ENCODE measurements around the gene KCNJ6.
A peak's percentile ranks its signal among the peaks of the same experiment; 100 is the strongest.

The KCNJ6 gene

DNA sequence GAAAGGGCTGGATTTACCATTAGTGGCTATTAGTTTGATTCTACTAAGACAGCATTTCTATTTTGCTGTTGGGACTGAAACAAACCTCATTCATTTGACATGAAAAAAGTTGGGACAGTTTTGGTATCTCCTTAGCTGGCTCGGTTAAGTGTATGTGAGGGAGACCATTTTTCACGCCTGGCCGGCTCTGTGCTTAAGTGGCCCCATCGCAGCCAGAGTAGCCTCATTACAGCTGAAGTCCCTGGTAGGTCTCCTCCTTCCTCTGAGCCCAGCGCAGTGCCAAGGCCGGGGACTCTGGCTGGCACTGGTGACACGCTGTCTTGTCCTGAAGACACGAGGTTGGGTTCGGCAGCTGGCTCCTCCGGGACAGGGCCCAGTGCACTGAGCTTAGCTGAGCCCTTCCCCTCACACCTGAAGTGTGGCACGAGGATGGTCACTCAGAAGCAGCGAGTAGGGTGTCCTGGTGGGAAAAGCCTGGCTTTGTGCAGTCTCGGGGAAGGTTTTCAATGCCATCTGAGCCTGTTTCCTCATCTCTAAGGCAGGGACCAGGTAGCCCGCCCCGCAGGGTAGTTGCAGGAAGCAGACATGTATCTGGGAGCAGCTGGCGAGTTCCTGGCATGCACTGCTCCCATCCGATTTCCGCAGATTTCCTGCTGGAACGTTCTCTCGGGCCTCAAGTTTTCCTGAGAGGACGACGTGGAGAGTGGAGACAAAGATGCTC lies 353.2 kb downstream of the KCNJ6 start:
- peak; percentile 67 for DNase-seq

DNA sequence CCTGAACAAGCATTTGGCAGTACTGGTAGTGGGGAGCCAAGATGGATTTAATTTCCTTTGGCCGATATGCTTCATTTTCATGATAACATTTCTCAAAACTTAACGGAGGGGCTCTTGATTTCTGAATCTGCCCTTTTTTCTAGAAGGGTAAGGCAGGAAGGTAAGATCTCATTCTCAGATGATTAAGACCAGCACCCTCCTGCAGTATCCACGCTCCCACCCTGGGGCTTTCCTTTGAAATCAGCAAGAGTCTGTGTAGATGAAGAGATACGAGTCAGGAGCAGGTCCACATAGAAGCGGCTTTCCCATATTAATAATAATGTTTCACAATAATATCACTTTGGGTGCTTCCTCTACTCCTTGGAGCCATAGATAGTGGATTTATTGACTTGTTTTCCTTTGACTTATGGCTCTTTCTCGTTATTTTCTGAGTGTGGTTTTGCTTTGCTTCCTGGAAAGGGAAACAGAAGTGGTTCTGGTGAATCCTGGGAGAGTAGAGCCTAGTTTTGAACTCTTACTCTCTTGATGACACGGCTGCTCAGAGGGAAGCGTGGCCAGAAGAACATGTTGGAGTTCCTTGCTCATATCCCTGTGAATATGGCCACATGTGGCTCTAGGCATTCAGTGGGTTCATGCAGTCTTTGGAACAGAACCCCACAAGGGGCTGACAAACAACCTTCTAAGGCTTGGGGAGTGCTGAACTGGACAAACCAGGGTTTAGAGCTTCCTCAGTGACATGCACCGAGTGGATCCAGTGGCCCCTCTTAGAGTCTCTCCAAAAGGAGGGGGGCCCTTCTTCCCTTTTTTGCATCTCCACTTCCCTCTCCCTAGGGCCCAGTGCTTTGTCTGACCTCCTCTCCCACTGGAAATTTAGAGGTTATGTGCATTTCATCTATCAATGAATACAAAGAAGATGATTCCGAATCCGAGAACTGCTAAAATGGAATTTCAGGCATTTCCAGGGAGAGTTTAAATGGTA lies 354.0 kb downstream of the KCNJ6 start:
- no peak for DNase-seq

- no peak for DNase-seq
Measured at GRCh38 chr21:37561506-37561905, 354.8 kb downstream of the KCNJ6 start.

DNA sequence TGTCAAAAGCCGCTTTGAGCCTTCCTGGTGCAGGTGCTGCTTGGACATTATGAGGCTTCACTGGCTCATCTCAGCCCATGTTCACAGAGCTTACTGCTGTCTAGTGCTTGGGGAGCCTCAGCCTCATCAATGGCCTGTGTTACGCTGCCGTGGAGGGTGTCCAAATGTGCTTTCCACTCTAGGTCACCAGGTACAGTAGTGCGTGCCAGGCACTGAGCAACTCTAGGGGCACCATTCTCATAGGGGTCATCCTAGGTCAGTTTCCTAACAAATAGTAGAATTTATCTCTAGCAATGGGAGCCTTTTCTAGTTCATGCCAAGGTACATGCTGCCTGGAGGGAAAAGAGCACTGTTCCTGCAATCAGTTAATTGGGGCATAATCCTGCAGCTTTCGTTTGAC lies 355.9 kb downstream of the KCNJ6 start:
- DNase-seq: no peak

GRCh38 chr21:37558676-37559211 lies 357.5 kb downstream of the KCNJ6 start:
- no peak for DNase-seq
